Fibroblast of villous mesenchyme (primary cell): ENCODE measurements around the gene IGFN1. TPM values are rescaled to one million over a fixed set of nuclear protein-coding genes. Genes with fewer than 3 reads are reported as not detected.

Experiments
- DNase-seq: peaks from one replicate; pipeline ENCODE4 v3.0.0-alpha.2; 2010; ENCODE audit warnings: low read depth
- H3K4me3 ChIP-seq: 2 replicates; pipeline ENCODE4 v1.5.1; 2011; ENCODE audit warnings: low read depth, mild to moderate bottlenecking, low read length
- total RNA-seq: library from RNA; depleted of rRNA; stranded (reverse); fragments of >200 nt; gene quantifications from 2 replicates; pipeline ENCODE4 v1.2.3, GENCODE V29; 2012
- TF ChIP-seq, protein P1 (sequence below): IDR thresholded peaks from 2 replicates; pipeline ENCODE4 v1.5.1; 2012; ENCODE audit warnings: low read depth, mild to moderate bottlenecking, low read length; ENCODE audit not compliant: insufficient read depth

IGFN1 gene
- total RNA-seq, 1 donor = under 0.01 TPM

DNA sequence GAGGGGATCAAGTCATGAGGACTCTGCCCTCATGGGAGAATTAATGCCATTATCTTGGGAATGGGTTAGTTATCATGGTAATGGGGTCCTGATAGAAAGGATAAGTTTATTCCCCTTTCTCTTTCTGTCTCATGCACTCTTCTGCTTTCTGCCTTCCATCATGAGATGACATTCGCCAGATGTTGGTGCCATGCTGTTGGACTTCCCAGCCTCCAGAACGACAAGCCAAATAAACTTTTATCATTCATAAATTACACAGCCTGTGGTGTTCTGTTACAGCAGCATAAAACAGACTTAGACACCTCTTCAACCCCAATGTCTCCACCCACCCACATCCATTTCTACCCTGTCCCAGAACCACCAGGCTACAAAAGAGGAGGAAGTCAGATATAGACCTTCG lies 11.9 kb upstream of the IGFN1 start:
- TF ChIP-seq, protein P1, sequence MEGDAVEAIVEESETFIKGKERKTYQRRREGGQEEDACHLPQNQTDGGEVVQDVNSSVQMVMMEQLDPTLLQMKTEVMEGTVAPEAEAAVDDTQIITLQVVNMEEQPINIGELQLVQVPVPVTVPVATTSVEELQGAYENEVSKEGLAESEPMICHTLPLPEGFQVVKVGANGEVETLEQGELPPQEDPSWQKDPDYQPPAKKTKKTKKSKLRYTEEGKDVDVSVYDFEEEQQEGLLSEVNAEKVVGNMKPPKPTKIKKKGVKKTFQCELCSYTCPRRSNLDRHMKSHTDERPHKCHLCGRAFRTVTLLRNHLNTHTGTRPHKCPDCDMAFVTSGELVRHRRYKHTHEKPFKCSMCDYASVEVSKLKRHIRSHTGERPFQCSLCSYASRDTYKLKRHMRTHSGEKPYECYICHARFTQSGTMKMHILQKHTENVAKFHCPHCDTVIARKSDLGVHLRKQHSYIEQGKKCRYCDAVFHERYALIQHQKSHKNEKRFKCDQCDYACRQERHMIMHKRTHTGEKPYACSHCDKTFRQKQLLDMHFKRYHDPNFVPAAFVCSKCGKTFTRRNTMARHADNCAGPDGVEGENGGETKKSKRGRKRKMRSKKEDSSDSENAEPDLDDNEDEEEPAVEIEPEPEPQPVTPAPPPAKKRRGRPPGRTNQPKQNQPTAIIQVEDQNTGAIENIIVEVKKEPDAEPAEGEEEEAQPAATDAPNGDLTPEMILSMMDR = no peak
- no peak overlapping the region for H3K4me3 ChIP-seq
- no peak for DNase-seq

DNA sequence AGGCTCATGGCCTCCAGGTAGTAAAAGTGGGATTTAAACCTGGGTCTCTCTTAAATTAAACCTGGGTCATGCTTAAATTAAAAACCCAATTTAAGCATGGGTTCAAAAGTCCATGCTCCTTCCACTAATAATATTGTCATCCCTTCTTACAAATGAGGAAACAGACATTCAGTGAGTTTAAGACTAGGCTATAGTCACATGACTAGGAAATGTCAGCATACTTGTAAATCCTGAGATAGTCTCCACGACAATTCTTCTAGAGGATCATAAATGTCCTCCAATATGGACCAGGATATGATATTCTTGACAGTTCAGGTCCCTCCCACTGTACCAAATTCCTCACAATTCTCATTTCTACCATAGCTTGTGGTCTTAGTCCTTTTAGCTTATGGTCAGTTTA lies 10.5 kb upstream of the IGFN1 start:
- no peak overlapping the region for H3K4me3 ChIP-seq
- no peak for DNase-seq
- TF ChIP-seq, protein P1 = no peak

DNA sequence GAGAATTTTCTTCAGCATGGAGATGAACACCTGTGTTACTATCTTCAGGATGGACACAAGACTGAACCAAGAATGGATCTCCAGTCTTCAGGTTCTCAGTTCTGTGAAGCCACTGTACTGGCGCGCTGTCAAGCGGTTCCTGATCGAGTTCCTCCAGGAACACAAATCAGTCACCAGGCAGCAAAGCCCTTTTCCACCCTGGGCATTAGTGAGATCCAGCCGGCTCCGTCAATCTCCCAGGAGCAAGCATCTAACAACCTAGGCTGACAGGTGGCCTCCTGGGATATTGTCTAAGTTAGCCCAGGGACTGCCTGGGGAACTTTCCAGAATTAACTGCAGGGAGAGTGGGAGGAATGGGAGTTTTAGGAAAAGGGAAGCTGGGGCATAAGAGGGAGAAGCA lies 9.7 kb upstream of the IGFN1 start:
- TF ChIP-seq, protein P1 = no peak
- DNase-seq = no peak

DNA sequence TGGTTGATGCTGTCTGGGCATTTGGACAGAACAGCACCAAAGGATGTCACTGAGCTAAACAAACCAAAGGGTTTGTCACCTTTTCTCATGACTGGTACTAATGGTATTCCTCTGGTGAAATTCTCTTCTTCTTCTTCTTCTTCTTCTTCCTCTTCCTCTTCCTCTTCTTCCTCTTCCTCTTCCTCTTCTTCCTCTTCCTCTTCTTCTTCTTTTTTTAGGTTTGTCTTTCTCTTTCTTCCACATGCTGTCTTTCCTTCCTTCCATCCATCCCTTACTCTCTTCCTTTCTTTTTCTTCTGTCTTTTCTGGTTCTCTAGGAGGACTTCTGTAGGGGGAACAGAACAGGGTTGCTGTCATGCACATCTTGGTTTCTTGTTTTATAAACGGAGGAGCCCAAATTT lies 9.3 kb upstream of the IGFN1 start:
- no peak for DNase-seq
- no peak overlapping the region for H3K4me3 ChIP-seq
- TF ChIP-seq, protein P1 = no peak

More for the DNA sequence above, 9.7 kb upstream of the IGFN1 start:
- no peak overlapping the region for H3K4me3 ChIP-seq

DNA sequence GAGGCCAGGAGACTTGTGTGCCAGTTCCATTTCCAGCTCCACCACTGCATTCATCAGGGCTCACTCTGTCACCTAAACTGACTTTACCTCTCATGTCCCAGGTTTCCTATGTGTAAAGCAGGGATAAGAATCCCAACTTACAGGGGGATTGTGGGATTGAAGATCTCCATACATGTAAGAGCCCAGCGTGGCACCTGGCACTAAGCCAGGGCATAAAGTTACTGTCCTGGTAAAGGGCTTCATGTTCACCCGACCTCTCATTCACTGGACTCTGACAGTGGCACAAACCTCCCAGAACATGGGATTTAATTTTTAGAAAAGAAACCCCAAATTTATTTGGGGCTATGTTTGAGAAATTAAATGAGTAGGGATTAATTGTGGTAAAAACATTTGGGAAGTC lies 8.9 kb upstream of the IGFN1 start:
- TF ChIP-seq, protein P1 = no peak
- no peak for DNase-seq

DNA sequence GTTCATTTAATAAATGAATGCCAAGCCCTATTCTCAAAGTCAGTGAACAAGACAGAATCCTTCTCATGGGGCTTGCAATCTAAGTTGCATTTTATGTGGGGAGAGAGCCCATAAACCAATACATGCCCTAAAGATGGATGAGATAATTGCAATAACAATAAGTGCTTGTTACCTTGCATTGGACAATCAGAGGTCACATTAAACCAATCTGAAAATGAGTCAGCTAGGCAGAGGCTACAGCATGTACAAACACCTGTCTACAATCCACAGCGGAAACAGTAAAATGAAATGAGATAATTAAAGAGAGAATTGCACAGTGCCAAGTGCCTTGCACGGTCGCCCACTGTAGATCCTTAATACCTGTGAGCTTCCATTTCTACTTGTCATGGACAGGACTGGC lies 7.4 kb upstream of the IGFN1 start:
- TF ChIP-seq, protein P1 = no peak
- no peak for DNase-seq
- H3K4me3 ChIP-seq = no peak overlapping the region

More for the DNA sequence above, 8.9 kb upstream of the IGFN1 start:
- no peak overlapping the region for H3K4me3 ChIP-seq

DNA sequence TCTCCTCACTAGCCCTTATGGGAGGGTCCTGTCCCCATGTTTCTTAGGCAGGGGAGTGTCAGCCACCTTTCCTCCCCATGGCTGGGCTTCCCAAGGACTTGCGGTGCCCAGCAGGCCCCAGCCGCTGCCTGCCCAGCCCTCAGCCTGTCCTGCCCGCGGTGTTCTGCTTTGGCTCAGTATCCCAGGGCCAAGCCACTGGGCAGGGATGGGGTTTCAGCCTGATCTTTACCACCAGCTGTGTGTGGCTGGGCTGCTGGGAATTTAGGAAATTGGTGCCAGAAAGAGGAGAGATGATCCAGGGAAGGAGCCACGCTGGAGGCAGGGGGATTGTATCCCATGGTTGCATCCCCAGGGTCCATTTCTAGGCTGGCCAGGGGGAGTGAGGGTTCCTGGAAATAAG lies 6.9 kb upstream of the IGFN1 start:
- H3K4me3 ChIP-seq = no peak overlapping the region
- TF ChIP-seq, protein P1 = no peak
- DNase-seq = no peak
